ENCODE results near the gene ZNF532.

The ZNF532 gene

GRCh38 chr18:58952858-58953257, 88.2 kb downstream of the ZNF532 start:
- no peak for DNase-seq

- DNase-seq = no peak
These were observed 89.0 kb downstream of the ZNF532 start for GRCh38 chr18:58953627-58954026.

GRCh38 chr18:58955001-58955400, 90.3 kb downstream of the ZNF532 start:
- DNase-seq = no peak

GRCh38 chr18:58955738-58956137, 91.1 kb downstream of the ZNF532 start:
- DNase-seq = no peak

- no peak for DNase-seq
These were observed 94.0 kb downstream of the ZNF532 start for GRCh38 chr18:58958628-58959027.

- DNase-seq = no peak
These were observed 95.8 kb downstream of the ZNF532 start for GRCh38 chr18:58960508-58960907.

GRCh38 chr18:58960946-58961722, 96.5 kb downstream of the ZNF532 start:
- no peak for DNase-seq

- DNase-seq = no peak
These were observed 97.7 kb downstream of the ZNF532 start for GRCh38 chr18:58962336-58962735.

- no peak for DNase-seq
These were observed 100.8 kb downstream of the ZNF532 start for GRCh38 chr18:58965291-58966004.

- DNase-seq = no peak
These were observed 101.5 kb downstream of the ZNF532 start for GRCh38 chr18:58966005-58966677.

GRCh38 chr18:58966704-58967103, 102.0 kb downstream of the ZNF532 start:
- no peak for DNase-seq

GRCh38 chr18:58967751-58968254, 103.1 kb downstream of the ZNF532 start:
- DNase-seq = no peak

GRCh38 chr18:58970943-58971790, 106.5 kb downstream of the ZNF532 start:
- DNase-seq = peak; percentile 19

- DNase-seq = no peak
These were observed 110.6 kb downstream of the ZNF532 start for GRCh38 chr18:58975296-58975695.

GRCh38 chr18:58975781-58976180, 111.1 kb downstream of the ZNF532 start:
- no peak for DNase-seq

GRCh38 chr18:58977223-58977622, 112.5 kb downstream of the ZNF532 start:
- no peak for DNase-seq

- no peak for DNase-seq
These were observed 113.1 kb downstream of the ZNF532 start for GRCh38 chr18:58977801-58978200.

- DNase-seq = no peak
These were observed 114.2 kb downstream of the ZNF532 start for GRCh38 chr18:58978916-58979315.

- DNase-seq = no peak
These were observed 114.9 kb downstream of the ZNF532 start for GRCh38 chr18:58979615-58980014.

- no peak for DNase-seq
These were observed 116.3 kb downstream of the ZNF532 start for GRCh38 chr18:58980991-58981390.

GRCh38 chr18:58983260-58984155, 118.8 kb downstream of the ZNF532 start:
- no peak for DNase-seq

GRCh38 chr18:58988600-58988999, 123.9 kb downstream of the ZNF532 start:
- no peak for DNase-seq
